ENCODE measurements around the gene CACNB4.

CACNB4 gene

DNA sequence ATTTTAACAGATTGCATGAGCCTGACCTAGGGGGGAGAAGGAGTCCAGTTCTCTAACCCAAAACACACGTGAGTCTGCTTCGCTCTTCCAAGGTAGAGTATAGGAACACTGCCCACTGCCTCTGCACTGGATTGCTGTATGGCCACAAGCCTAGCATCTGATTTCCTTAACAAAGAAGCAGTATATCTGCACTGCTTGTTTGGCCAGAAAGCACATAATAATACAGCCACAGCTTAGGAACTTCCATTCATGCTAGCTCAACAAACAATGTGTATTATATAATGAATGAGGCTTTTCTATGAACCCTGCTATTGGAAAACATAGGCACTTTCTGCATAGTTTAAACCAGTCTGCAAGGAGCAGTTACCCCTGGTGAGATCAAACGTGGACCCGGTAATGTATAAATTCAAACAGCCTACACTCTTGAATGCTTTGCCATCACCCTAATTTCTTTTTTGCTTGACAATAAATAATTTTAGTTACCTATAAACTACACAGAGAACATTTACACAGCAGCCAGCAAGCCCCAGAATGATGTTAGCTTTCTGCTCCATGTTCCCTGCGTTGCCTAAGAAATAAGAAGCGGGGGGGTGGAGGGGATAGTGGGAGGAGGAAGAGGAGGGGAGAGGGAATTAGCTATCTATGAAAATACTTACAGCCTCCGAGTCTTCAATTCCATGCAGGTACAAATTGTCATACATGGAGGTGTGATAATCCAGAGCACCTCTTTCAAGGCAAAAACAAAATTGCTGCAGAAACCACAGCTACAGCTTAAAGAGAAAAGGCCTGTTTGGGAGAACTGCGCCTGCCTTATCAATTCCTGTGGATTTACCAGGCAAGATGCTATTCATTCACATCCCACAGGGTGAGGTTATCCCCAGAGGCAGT, 125.6 kb downstream of the CACNB4 start:
- no peaks in the 10 kb centered on the region for H3K9me3 ChIP-seq (ENCODE audit: severe bottlenecking)
- no peak overlapping the region for H3K27ac ChIP-seq
- no peaks in the 10 kb centered on the region for H3K36me3 ChIP-seq
- no peak overlapping the region for H3K4me3 ChIP-seq (ENCODE audit: low read depth, low read length)
- no peaks in the 10 kb centered on the region for H3K27me3 ChIP-seq (ENCODE audit: insufficient read depth, low read depth, severe bottlenecking)
- TF ChIP-seq, protein P1, sequence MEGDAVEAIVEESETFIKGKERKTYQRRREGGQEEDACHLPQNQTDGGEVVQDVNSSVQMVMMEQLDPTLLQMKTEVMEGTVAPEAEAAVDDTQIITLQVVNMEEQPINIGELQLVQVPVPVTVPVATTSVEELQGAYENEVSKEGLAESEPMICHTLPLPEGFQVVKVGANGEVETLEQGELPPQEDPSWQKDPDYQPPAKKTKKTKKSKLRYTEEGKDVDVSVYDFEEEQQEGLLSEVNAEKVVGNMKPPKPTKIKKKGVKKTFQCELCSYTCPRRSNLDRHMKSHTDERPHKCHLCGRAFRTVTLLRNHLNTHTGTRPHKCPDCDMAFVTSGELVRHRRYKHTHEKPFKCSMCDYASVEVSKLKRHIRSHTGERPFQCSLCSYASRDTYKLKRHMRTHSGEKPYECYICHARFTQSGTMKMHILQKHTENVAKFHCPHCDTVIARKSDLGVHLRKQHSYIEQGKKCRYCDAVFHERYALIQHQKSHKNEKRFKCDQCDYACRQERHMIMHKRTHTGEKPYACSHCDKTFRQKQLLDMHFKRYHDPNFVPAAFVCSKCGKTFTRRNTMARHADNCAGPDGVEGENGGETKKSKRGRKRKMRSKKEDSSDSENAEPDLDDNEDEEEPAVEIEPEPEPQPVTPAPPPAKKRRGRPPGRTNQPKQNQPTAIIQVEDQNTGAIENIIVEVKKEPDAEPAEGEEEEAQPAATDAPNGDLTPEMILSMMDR (IDR thresholded peaks at IDR 0.05; ENCODE audit: low read depth, low read length): no peak
- no peak for DNase-seq

DNA sequence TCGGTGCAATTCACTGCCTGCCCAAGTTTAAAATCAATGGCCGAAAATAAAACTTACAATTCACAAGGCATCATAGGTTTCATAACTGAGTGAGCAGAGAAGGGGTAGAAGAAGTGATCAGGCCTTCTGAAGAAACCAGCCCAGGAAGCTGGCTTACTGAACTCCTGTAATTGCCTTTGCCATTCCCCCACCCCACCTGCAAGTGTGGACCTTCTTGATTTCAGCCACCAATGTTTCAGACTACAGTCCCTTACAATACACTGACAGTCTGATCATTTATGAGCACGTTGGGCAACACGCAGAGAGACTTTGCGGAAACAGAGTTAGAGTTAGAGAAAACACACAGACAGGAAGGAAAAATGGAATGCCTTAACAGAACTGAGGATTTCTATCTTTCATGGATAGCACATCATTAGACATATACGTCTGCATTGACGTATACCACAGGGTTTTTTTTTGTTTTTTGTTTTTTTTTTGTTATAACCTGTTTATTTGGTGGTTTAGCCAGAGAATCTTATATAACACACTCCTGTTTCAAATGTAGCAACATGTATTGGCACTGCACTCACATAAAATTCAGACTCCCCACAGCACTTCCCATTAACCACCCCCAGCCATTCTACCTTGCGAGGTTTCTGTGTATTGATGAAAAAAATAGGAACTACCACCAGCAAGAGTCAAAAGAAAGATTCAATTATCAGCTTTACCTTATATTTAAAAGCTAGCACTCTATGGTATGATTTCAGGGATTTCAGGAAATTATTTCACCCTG, 126.4 kb downstream of the CACNB4 start:
- H3K9me3 ChIP-seq (ENCODE audit: severe bottlenecking): no peaks in the 10 kb centered on the region
- TF ChIP-seq, protein P1 (IDR thresholded peaks at IDR 0.05; ENCODE audit: low read depth, low read length): no peak
- no peak overlapping the region for H3K4me3 ChIP-seq (ENCODE audit: low read depth, low read length)
- H3K27ac ChIP-seq: no peak overlapping the region
- H3K36me3 ChIP-seq: no peaks in the 10 kb centered on the region
- no peaks in the 10 kb centered on the region for H3K27me3 ChIP-seq (ENCODE audit: insufficient read depth, low read depth, severe bottlenecking)
- no peak for DNase-seq

- Histone ChIP-seq H3K9me3 (ENCODE audit: severe bottlenecking) (no peaks in the 10 kb centered on the region), H3K36me3 (no peaks in the 10 kb centered on the region), H3K4me3 (ENCODE audit: low read depth, low read length) (no peak overlapping the region), H3K27me3 (ENCODE audit: insufficient read depth, low read depth, severe bottlenecking) (no peaks in the 10 kb centered on the region), H3K27ac (no peak overlapping the region)
- DNase-seq: no peak
- TF ChIP-seq, protein P1 (IDR thresholded peaks at IDR 0.05; ENCODE audit: low read depth, low read length): no peak
Observed at GRCh38 chr2:151971301-151972051, 127.4 kb downstream of the CACNB4 start.

DNA sequence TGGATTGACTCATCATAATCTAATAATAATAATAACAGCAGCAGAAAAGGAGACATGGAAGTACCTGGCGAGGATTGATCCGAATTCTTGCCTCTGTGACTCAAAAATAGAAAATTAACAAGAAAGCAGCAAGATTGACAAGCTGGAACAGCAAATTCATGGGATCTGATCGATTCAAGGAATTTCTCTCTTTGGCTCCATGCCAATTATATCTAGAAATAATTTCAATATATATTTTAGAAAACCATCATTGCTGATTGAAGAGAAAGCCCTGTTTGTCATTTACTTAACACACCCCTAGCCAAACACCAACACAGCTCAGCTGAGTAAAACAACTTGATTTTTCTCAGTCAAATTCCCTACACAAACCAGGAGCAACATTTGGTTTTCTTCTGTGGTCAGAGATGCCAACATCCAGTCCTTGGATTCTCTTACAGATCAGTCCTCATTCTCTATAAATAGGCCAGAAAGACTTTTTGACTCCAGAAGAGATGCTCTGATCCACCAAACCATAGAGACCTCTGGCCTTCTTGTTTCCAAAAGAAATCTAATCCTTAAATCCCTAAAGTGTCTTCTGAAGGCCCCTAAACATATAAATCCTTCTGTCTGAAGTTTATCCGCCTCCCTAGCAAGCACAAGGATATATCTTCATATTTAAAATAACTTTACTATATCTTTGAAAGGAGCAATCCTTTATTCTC, 129.9 kb downstream of the CACNB4 start:
- Histone ChIP-seq H3K4me3 (ENCODE audit: low read depth, low read length) (no peak overlapping the region), H3K9me3 (ENCODE audit: severe bottlenecking) (no peaks in the 10 kb centered on the region), H3K36me3 (no peaks in the 10 kb centered on the region), H3K27me3 (ENCODE audit: insufficient read depth, low read depth, severe bottlenecking) (no peaks in the 10 kb centered on the region), H3K27ac (no peak overlapping the region)
- DNase-seq: no peak
- TF ChIP-seq, protein P1 (IDR thresholded peaks at IDR 0.05; ENCODE audit: low read depth, low read length): no peak

Measured in WERI-Rb-1 (cell line).